RWPE2 (cell line): ENCODE measurements around the gene RNU6-9.

Source experiments
- ATAC-seq: fragments of 200-7000 bp; cut with Tn5 transposase; 3 replicates; pipeline ENCODE4 v1.9.1; 2021; ENCODE audit warnings: low read depth
- DNase-seq: peaks from one replicate; pipeline ENCODE4 v3.0.0-alpha.2; 2020; ENCODE audit warnings: low spot score
- H3K27ac ChIP-seq: fragments of 450-650 bp; 2 replicates; pipeline ENCODE4 v1.5.1; 2017; ENCODE audit warnings: mild to moderate bottlenecking; ENCODE audit not compliant: poor library complexity, severe bottlenecking
- H3K27me3 ChIP-seq: fragments of 250-450 bp; sonication (Bioruptor Pico); 2 replicates; pipeline ENCODE4 v1.5.1; 2021; ENCODE audit warnings: mild to moderate bottlenecking, moderate library complexity; ENCODE audit not compliant: insufficient read depth, poor library complexity, severe bottlenecking
- H3K36me3 ChIP-seq: fragments of 250-450 bp; sonication (Bioruptor Pico); 2 replicates; pipeline ENCODE4 v1.5.1; 2020; ENCODE audit warnings: low read depth, mild to moderate bottlenecking, moderate library complexity
- H3K4me1 ChIP-seq: fragments of 250-450 bp; sonication (Bioruptor Pico); 2 replicates; pipeline ENCODE4 v1.5.1; 2021; ENCODE audit warnings: mild to moderate bottlenecking, moderate library complexity; ENCODE audit not compliant: insufficient read depth, poor library complexity, severe bottlenecking
- H3K4me3 ChIP-seq: fragments of 250-450 bp; sonication (Bioruptor Pico); 2 replicates; pipeline ENCODE4 v1.5.1; 2021; ENCODE audit warnings: mild to moderate bottlenecking, moderate library complexity; ENCODE audit not compliant: severe bottlenecking
- H3K9me3 ChIP-seq: fragments of 250-450 bp; sonication (Bioruptor Pico); 2 replicates; pipeline ENCODE4 v1.5.1; 2021; ENCODE audit warnings: mild to moderate bottlenecking, moderate library complexity; ENCODE audit not compliant: severe bottlenecking
- TF ChIP-seq, protein P1 (sequence below): fragments of 450-650 bp; IDR thresholded peaks from one replicate; pipeline ENCODE4 v1.5.1; 2017; ENCODE audit warnings: mild to moderate bottlenecking, moderate library complexity; ENCODE audit not compliant: poor library complexity, severe bottlenecking

Gene RNU6-9

DNA sequence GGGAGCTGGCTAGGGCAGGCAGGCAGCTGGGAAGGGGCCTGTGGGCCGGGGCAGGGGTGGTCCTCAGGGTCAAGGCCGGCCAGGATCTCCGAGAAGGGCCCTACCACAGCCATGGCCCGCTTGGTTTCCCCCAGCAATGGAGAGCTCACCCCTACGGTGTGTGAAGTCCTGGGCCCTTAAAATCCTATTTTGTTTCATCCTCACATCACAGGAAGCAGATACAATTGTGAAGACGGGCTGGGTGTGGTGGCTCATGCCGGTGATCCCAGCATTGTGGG, 8.7 kb downstream of the RNU6-9 start:
- Histone ChIP-seq H3K9me3 (no peaks in the 10 kb centered on the region), H3K27me3 (no peaks in the 10 kb centered on the region), H3K36me3 (peaks cover 25% of the 10 kb centered on the region), H3K4me1 (no peaks in the 10 kb centered on the region), H3K4me3 (no peak overlapping the region), H3K27ac (no peak overlapping the region)
- DNase-seq (peak; percentile 41), ATAC-seq (no peak)
- TF ChIP-seq, protein P1, sequence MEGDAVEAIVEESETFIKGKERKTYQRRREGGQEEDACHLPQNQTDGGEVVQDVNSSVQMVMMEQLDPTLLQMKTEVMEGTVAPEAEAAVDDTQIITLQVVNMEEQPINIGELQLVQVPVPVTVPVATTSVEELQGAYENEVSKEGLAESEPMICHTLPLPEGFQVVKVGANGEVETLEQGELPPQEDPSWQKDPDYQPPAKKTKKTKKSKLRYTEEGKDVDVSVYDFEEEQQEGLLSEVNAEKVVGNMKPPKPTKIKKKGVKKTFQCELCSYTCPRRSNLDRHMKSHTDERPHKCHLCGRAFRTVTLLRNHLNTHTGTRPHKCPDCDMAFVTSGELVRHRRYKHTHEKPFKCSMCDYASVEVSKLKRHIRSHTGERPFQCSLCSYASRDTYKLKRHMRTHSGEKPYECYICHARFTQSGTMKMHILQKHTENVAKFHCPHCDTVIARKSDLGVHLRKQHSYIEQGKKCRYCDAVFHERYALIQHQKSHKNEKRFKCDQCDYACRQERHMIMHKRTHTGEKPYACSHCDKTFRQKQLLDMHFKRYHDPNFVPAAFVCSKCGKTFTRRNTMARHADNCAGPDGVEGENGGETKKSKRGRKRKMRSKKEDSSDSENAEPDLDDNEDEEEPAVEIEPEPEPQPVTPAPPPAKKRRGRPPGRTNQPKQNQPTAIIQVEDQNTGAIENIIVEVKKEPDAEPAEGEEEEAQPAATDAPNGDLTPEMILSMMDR: no peak

DNA sequence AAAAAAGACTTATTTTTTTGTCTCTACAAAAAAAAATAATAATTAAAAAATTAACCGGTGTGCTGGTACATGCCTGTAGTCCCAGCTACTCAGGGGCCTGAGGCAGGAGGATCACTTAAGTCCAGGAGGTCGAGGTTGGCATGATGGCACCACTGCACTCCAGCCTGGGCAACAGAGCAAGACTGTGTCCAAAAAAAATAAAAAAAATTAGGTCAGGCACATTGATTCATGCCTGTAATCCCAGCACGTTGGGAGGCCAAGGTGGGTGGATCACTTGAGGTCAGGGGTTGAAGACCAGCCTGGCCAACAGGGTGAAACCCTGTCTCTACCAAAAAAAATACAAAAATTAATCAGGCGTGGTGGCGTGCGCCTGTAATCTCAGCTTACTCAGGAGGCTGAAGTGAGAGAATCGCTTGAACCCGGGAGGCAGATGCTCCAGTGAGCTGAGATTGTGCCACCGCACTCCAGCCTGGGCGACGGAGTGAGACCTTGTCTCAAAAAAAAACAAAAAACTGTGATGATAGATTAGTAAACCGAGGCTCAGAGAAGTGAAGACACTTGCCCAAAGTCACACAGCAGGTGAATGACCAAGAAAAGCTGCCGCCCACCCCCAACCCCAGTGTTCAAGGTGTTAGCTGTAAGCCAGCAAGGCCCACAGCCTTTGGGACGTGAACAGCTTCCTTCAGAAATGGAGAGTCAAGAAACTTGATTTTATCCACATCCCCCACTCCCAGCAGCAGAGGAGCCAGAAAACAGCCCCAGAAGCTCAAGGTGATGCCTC, 9.4 kb downstream of the RNU6-9 start:
- TF ChIP-seq, protein P1: no peak
- Histone ChIP-seq H3K4me1 (no peaks in the 10 kb centered on the region), H3K4me3 (no peak overlapping the region), H3K36me3 (peaks cover 25% of the 10 kb centered on the region), H3K9me3 (no peaks in the 10 kb centered on the region), H3K27ac (no peak overlapping the region), H3K27me3 (no peaks in the 10 kb centered on the region)
- no peak for DNase-seq
- no peak for ATAC-seq

DNA sequence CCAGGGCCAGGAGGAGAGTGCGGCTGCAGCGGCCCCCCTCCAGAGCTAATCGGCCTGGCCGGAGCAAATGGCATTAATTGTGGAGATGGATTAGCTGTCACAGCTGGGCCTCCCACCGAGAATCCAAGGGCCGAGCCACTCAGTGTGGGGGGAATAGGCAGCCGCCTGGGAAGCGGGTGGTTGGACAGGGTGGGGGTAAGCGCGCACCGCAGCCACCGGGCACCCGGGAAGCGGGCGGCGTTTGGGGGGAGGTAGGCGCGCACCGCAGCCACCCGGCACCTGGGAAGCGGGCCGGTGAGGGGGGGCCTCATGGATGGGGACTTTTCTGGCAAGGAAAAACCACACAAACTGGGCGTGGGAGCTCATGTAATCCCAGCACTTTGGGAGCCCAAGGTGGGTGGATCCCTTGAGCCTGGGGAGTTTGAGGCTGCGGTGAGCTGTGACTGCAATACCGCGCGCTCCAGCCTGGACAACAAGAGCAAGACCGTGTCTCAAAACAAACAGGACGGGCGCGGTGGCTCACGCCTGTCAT, 10.0 kb downstream of the RNU6-9 start:
- H3K27ac ChIP-seq: no peak overlapping the region

DNA sequence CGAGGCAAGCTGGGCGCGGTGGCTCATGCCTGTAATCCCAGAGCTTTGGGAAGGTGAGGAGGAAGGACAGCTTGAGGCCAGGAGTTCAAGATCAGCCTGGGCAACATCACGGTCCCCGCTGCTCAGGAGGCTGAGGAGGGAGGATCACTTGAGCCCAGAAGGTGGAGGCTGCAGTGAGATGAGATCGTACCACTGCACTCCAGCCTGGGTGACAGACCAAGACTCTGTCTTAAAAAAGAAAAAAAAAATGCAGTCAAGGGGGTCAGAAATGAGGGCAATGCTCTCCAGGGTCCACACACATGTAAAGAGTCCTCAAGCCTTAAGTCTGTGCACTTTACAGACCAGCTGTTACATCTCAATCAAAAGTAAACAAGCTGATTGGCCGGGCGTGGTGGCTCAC, 11.3 kb downstream of the RNU6-9 start:
- TF ChIP-seq, protein P1: no peak
- peaks cover 10% of the 10 kb centered on the region for H3K4me1 ChIP-seq
- H3K36me3 ChIP-seq: peaks cover 24% of the 10 kb centered on the region
- H3K9me3 ChIP-seq: no peaks in the 10 kb centered on the region
- no peak for ATAC-seq
- H3K27ac ChIP-seq: no peak overlapping the region
- DNase-seq: no peak
- H3K4me3 ChIP-seq: no peak overlapping the region
- no peaks in the 10 kb centered on the region for H3K27me3 ChIP-seq

More for the DNA sequence above, 10.0 kb downstream of the RNU6-9 start:
- Histone ChIP-seq H3K4me3 (no peak overlapping the region), H3K36me3 (peaks cover 31% of the 10 kb centered on the region), H3K27me3 (no peaks in the 10 kb centered on the region), H3K4me1 (no peaks in the 10 kb centered on the region), H3K9me3 (no peaks in the 10 kb centered on the region)
- no peak for ATAC-seq
- TF ChIP-seq, protein P1: no peak
- peak; percentile 45 for DNase-seq

DNA sequence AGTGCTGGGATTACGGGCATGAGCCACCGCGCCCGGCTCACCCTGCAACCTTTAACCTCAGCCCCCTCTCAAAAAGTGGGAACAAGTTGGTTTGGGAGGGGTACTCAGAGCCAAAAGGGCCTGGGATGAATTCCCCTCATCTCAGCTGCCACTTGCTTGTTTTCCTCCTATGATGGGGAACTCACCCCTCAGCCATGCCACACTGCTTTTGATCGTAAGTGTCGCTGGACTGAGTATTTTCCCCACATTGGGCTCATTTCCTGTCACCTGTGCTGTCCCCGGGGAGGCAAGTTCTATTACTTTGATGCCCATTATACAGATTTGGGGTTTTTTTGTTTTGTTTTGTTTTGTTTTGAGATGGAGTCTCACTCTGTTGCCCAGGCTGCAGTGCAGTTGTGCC, 13.2 kb downstream of the RNU6-9 start:
- Histone ChIP-seq H3K4me1 (peaks cover 10% of the 10 kb centered on the region), H3K4me3 (no peak overlapping the region), H3K36me3 (peaks cover 32% of the 10 kb centered on the region), H3K27ac (no peak overlapping the region), H3K9me3 (no peaks in the 10 kb centered on the region), H3K27me3 (no peaks in the 10 kb centered on the region)
- ATAC-seq: no peak
- DNase-seq: no peak
- TF ChIP-seq, protein P1: no peak
